ENCODE results near the gene SLC39A1. TPM values are rescaled to one million over a fixed set of nuclear protein-coding genes. Genes with fewer than 3 reads are reported as not detected.

The SLC39A1 gene
- 93.2 and 107 TPM in 2 replicates for total RNA-seq

GRCh38 chr1:153963030-153963849, at the start of gene SLC39A1:
Gene SLC39A1, minus strand, starts transcription at chr1:153963537. Its CDS starts 822 bp downstream, at chr1:153962715.

GRCh38 chr1:153990468-153991150, 27.3 kb upstream of the SLC39A1 start, which contains the start of gene RPS27:
Gene RPS27, plus strand, starts transcription at chr1:153990762. Its CDS starts 35 bp downstream, at chr1:153990797.

GRCh38 chr1:153985941-153986761, 22.8 kb upstream of the SLC39A1 start, which contains the start of gene RAB13:
Gene RAB13, minus strand, starts transcription at chr1:153986339. Its CDS starts 103 bp downstream, at chr1:153986236.

GRCh38 chr1:153977250-153978240, 14.2 kb upstream of the SLC39A1 start, which contains the start of gene JTB:
Gene JTB, minus strand, starts transcription at chr1:153977674. Its CDS starts 422 bp downstream, at chr1:153977252.

GRCh38 chr1:153967107-153967999, 4.0 kb upstream of the SLC39A1 start, which contains the start of gene CREB3L4:
Gene CREB3L4, plus strand, starts transcription at chr1:153967902. Its CDS starts 624 bp downstream, at chr1:153968526.

GRCh38 chr1:153958111-153958960, 5.0 kb downstream of the SLC39A1 start, which contains the start of gene CRTC2:
Gene CRTC2, minus strand, starts transcription at chr1:153958612. Its CDS starts 115 bp downstream, at chr1:153958497.

GRCh38 chr1:153946622-153947241, 16.6 kb downstream of the SLC39A1 start, which contains the start of gene DENND4B:
Gene DENND4B, minus strand, starts transcription at chr1:153946718. Its CDS starts 2,344 bp downstream, at chr1:153944374.

GRCh38 chr1:153922972-153923925, 40.1 kb downstream of the SLC39A1 start, which contains the start of gene GATAD2B:
Gene GATAD2B, minus strand, starts transcription at chr1:153922972. Its CDS starts 94,625 bp downstream, at chr1:153828347.

Other genes with a start within 250 kb of the SLC39A1 start
- gene INTS3, start 235.5 kb downstream of the SLC39A1 start, total RNA-seq: 26.0 and 38.2 TPM in 2 replicates
- gene SLC27A3, start 188.1 kb downstream of the SLC39A1 start, total RNA-seq: 53.7 and 65.2 TPM in 2 replicates
- gene GATAD2B, start 40.6 kb downstream of the SLC39A1 start, total RNA-seq: 5.4 and 6.1 TPM in 2 replicates
- gene DENND4B, start 16.8 kb downstream of the SLC39A1 start, total RNA-seq: 15.4 and 19.1 TPM in 2 replicates
- 9.9 and 13.7 TPM in 2 replicates for gene CRTC2, start 4.9 kb downstream of the SLC39A1 start, total RNA-seq
- 6.3 and 14.1 TPM in 2 replicates for gene CREB3L4, start 4.4 kb upstream of the SLC39A1 start, total RNA-seq
- 288 and 332 TPM in 2 replicates for gene JTB, start 14.1 kb upstream of the SLC39A1 start, total RNA-seq
- gene RAB13, start 22.8 kb upstream of the SLC39A1 start, total RNA-seq: 67.0 and 141 TPM in 2 replicates
- 4,128 and 5,291 TPM in 2 replicates for gene RPS27, start 27.2 kb upstream of the SLC39A1 start, total RNA-seq
- under 0.01 TPM in 1 of 2 replicates, not detected in the other for gene NUP210L, start 191.5 kb upstream of the SLC39A1 start, total RNA-seq
- 221 and 362 TPM in 2 replicates for gene TPM3, start 228.6 kb upstream of the SLC39A1 start, total RNA-seq
- gene CFAP141, start 242.8 kb upstream of the SLC39A1 start, total RNA-seq: not detected in 2 replicates